CD4-positive, alpha-beta T cell (primary cell): ENCODE results near the gene EGF. TPM values are rescaled to one million over a fixed set of nuclear protein-coding genes. Genes with fewer than 3 reads are reported as not detected.

ENCODE experiments used
- ATAC-seq: fragments of 200-7000 bp; cut with Tn5 transposase; one replicate; pipeline ENCODE4 v1.10.0; 2022; ENCODE audit warnings: mild to moderate bottlenecking; ENCODE audit not compliant: poor library complexity
- CTCF ChIA-PET: fragments of 350-600 bp; sonication (Branson Sonifier 250); formaldehyde crosslinking; loops from one replicate; lab custom pipeline; 2021; ENCODE audit warnings: antibody characterized with exemption, inconsistent platforms; lab: Charles Lee
- POLR2A ChIA-PET: fragments of 350-600 bp; sonication (Branson Sonifier 250); formaldehyde crosslinking; loops from one replicate; lab custom pipeline; 2021; ENCODE audit warnings: antibody characterized with exemption, inconsistent platforms; lab: Charles Lee
- DNase-seq, 14 experiments: peaks; one replicate each; pipeline ENCODE4 v3.0.0-alpha.2; 2013 to 2020; ENCODE audit warnings: mixed read lengths in 2 of 14
- H3K27ac ChIP-seq, 2 donors: one replicate each; pipeline versions ENCODE4 v1.5.1 to v1.7.0; 2013; ENCODE audit warnings: low read length in 2 of 2, low read depth in 1 of 2, mild to moderate bottlenecking in 1 of 2
- H3K27me3 ChIP-seq, 2 experiments: 1 replicate in 1 of 2; 2 replicates in 1 of 2; pipeline versions ENCODE4 v1.6.1 to v1.7.0; 2013; ENCODE audit warnings: low read length in 2 of 2, control low read depth in 1 of 2, mild to moderate bottlenecking in 1 of 2, moderate library complexity in 1 of 2; ENCODE audit not compliant: insufficient read depth in 2 of 2, control insufficient read depth in 1 of 2
- H3K36me3 ChIP-seq: one replicate; pipeline ENCODE4 v1.6.1; 2013; ENCODE audit warnings: low read length, control low read depth; ENCODE audit not compliant: insufficient read depth
- H3K4me1 ChIP-seq: one replicate; pipeline ENCODE4 v1.6.1; 2013; ENCODE audit warnings: low read length, control low read depth; ENCODE audit not compliant: insufficient read depth
- H3K4me3 ChIP-seq: one replicate; pipeline ENCODE4 v1.5.1; 2013; ENCODE audit warnings: mild to moderate bottlenecking, low read length, moderate library complexity
- H3K9me3 ChIP-seq, 2 experiments: 1 replicate in 1 of 2; 2 replicates in 1 of 2; pipeline versions ENCODE4 v1.6.1 to v1.7.0; 2013; ENCODE audit warnings: low read length in 2 of 2, mild to moderate bottlenecking in 2 of 2, control low read depth in 1 of 2, moderate library complexity in 1 of 2; ENCODE audit not compliant: control insufficient read depth in 1 of 2, insufficient read depth in 1 of 2
- H3K27ac Mint-ChIP-seq: one replicate; pipeline ENCODE4 v1.8.0; 2020; ENCODE audit warnings: mixed read lengths
- H3K27me3 Mint-ChIP-seq: one replicate; pipeline ENCODE4 v1.8.0; 2021; ENCODE audit warnings: mixed read lengths
- H3K36me3 Mint-ChIP-seq: one replicate; pipeline ENCODE4 v1.8.0; 2021; ENCODE audit warnings: low read depth, mixed read lengths
- H3K4me1 Mint-ChIP-seq: one replicate; pipeline ENCODE4 v1.8.0; 2021; ENCODE audit warnings: low read depth, mixed read lengths
- H3K4me3 Mint-ChIP-seq: one replicate; pipeline ENCODE4 v1.8.0; 2020; ENCODE audit warnings: mild to moderate bottlenecking, mixed read lengths
- H3K9me3 Mint-ChIP-seq: one replicate; pipeline ENCODE4 v1.8.0; 2020; ENCODE audit warnings: mixed read lengths
- intact Hi-C, 2 experiments: fragments of 100-400 bp; cut with DNase I in 1 of 2; cut with micrococcal nuclease in 1 of 2; formaldehyde crosslinking; loops; one replicate each; pipeline versions ENCODE4 v1.15.1 to v1.9.0; 2023 to 2025; cut with DNase I, micrococcal nuclease
- total RNA-seq, 174 experiments: library from RNA in 2 of 174; stranded (reverse) in 2 of 174; gene quantifications; one replicate each; pipeline ENCODE4 v1.2.3 and lab custom pipeline; 2021 to 2026
- TF ChIP-seq, protein P1 (sequence below): fragments of 200-600 bp; IDR thresholded peaks from one replicate; pipeline ENCODE4 v1.8.0; 2022; ENCODE audit warnings: antibody characterized with exemption, mild to moderate bottlenecking

The EGF gene
- total RNA-seq, 2 experiments from 2014 or later = not detected

- Mint-ChIP-seq H3K36me3 (no peaks in the 10 kb centered on the region), H3K4me3 (no peak overlapping the region), H3K27ac (no peak overlapping the region), H3K4me1 (peaks cover 9% of the 10 kb centered on the region), H3K9me3 (no peaks in the 10 kb centered on the region), H3K27me3 (peaks cover 34% of the 10 kb centered on the region)
- POLR2A ChIA-PET = no interaction called here
- H3K27me3 ChIP-seq = no peaks in the 10 kb centered on the region
- no peak for ATAC-seq
- H3K9me3 ChIP-seq = no peaks in the 10 kb centered on the region
- no peak for DNase-seq
- H3K4me1 ChIP-seq = peaks cover 7% of the 10 kb centered on the region
- H3K36me3 ChIP-seq = no peaks in the 10 kb centered on the region
- intact Hi-C loops = no loop called here
- TF ChIP-seq, protein P1, sequence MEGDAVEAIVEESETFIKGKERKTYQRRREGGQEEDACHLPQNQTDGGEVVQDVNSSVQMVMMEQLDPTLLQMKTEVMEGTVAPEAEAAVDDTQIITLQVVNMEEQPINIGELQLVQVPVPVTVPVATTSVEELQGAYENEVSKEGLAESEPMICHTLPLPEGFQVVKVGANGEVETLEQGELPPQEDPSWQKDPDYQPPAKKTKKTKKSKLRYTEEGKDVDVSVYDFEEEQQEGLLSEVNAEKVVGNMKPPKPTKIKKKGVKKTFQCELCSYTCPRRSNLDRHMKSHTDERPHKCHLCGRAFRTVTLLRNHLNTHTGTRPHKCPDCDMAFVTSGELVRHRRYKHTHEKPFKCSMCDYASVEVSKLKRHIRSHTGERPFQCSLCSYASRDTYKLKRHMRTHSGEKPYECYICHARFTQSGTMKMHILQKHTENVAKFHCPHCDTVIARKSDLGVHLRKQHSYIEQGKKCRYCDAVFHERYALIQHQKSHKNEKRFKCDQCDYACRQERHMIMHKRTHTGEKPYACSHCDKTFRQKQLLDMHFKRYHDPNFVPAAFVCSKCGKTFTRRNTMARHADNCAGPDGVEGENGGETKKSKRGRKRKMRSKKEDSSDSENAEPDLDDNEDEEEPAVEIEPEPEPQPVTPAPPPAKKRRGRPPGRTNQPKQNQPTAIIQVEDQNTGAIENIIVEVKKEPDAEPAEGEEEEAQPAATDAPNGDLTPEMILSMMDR = no peak
- CTCF ChIA-PET = no interaction called here
- H3K4me3 ChIP-seq = no peak overlapping the region
- H3K27ac ChIP-seq = no peak overlapping the region
Measured at GRCh38 chr4:109966891-109967481, 54.3 kb downstream of the EGF start.

DNA sequence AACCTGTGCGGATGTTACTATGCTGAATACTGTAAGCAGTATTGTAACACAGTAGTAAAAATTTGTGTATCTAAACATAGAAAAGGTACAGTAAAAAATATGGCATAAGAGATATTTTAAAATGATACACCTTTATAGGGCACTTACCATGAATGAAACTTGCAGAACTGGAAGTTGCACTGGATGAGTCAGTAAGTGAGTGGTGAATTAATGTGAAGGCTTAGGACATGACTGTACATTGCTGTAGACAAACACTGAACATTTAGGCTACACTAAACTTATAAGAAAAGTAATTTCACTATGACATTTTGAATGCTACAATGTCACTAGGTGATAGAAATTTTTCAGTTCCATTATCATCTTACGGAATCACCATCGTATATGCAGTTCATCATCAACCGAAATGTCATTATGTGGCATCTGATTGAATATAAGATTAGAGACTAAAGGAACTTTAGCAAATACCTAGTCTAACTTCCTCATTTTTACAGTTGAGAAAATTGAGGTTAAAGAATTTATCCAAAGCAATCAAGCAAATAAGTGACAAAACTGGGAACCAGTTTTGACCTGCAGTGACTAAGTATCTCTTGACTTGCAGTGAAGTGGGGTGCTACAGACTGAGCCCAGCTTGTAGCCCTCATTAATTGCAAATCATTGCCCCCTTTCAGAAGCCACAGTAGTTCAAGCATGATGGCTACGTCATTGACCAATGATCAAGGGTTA lies 55.3 kb downstream of the EGF start:
- H3K9me3 Mint-ChIP-seq = no peaks in the 10 kb centered on the region
- ATAC-seq (no peak), DNase-seq (no peak)
- H3K27ac ChIP-seq = no peak overlapping the region
- H3K4me3 ChIP-seq = no peak overlapping the region
- H3K36me3 ChIP-seq = no peaks in the 10 kb centered on the region
- POLR2A ChIA-PET = no interaction called here
- peaks cover 9% of the 10 kb centered on the region for H3K4me1 Mint-ChIP-seq
- H3K27me3 ChIP-seq = no peaks in the 10 kb centered on the region
- CTCF ChIA-PET = no interaction called here
- no peak overlapping the region for H3K27ac Mint-ChIP-seq
- intact Hi-C loops = no loop called here
- H3K4me1 ChIP-seq = peaks cover 7% of the 10 kb centered on the region
- H3K27me3 Mint-ChIP-seq = peaks cover 28% of the 10 kb centered on the region
- H3K36me3 Mint-ChIP-seq = no peaks in the 10 kb centered on the region
- no peaks in the 10 kb centered on the region for H3K9me3 ChIP-seq
- no peak overlapping the region for H3K4me3 Mint-ChIP-seq
- TF ChIP-seq, protein P1 = no peak

- peaks cover 9% of the 10 kb centered on the region for H3K4me1 Mint-ChIP-seq
- no peaks in the 10 kb centered on the region for H3K36me3 Mint-ChIP-seq
- Histone ChIP-seq H3K36me3 (no peaks in the 10 kb centered on the region), H3K27ac (no peak overlapping the region), H3K9me3 (no peaks in the 10 kb centered on the region), H3K4me3 (no peak overlapping the region), H3K4me1 (peaks cover 7% of the 10 kb centered on the region), H3K27me3 (no peaks in the 10 kb centered on the region)
- CTCF ChIA-PET = no interaction called here
- ATAC-seq (no peak), DNase-seq (no peak)
- no peak overlapping the region for H3K4me3 Mint-ChIP-seq
- POLR2A ChIA-PET = no interaction called here
- peaks cover 28% of the 10 kb centered on the region for H3K27me3 Mint-ChIP-seq
- intact Hi-C loops = no loop called here
- TF ChIP-seq, protein P1 = no peak
- H3K9me3 Mint-ChIP-seq = no peaks in the 10 kb centered on the region
- no peak overlapping the region for H3K27ac Mint-ChIP-seq
Measured at GRCh38 chr4:109969087-109969486, 56.4 kb downstream of the EGF start.
